Left ventricle myocardium superior (tissue), 1 donor: ENCODE results near the gene BAIAP2. TPM values are rescaled to one million over a fixed set of nuclear protein-coding genes. Genes with fewer than 3 reads are reported as not detected.
"Not testable (repeated sequence)": the region's sequence is repeated elsewhere in the genome, so short reads cannot be mapped to it uniquely, and the experiment has no call there.

Source experiments
- ATAC-seq: fragments of 200-7000 bp; cut with Tn5 transposase; one replicate; pipeline ENCODE4 v1.9.1; 2020; ENCODE audit warnings: mild to moderate bottlenecking, moderate library complexity
- DNase-seq: peaks from one replicate; pipeline ENCODE4 v3.0.0-alpha.2; 2020
- intact Hi-C: fragments of 100-400 bp; cut with micrococcal nuclease; formaldehyde crosslinking; loops from one replicate; pipeline ENCODE4 v1.11.0; 2022
- total RNA-seq: library from RNA; stranded (reverse); fragmentation: NEBNext Ultra II Directional; extraction: Animal tissue kit (Norgen Biotek cat#: 25700); gene quantifications from one replicate; pipeline ENCODE4 v1.2.1, GENCODE V29; 2021
- donor health status: DM: no; HTN: yes; CAD: no; lungs with severe emphysema.

BAIAP2 gene
- total RNA-seq, 1 donor from 2014 or later = 32.7 TPM

DNA sequence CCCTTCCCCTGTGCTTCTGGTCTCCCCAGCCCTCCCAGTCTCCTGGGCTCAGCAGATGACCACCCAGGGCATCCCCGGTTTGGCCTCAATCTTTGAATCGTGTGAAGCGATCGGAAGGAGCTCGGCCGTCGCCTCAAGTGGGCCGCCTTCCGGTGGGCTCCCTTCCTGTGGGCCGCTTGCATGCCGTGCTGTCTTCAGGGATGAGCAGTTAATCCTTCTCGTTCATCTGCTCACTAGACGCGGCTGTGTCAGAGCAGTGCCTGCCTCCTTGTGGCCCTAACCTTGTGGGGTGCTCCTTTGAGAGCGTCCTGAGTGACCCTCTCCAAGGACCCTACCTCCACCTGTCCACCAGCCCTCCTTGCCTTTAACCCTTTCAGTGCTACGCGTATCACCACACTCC is 40.4 kb downstream of the BAIAP2 start:
- DNase-seq = no peak
- intact Hi-C loops = no loop called here
- ATAC-seq = no peak

DNA sequence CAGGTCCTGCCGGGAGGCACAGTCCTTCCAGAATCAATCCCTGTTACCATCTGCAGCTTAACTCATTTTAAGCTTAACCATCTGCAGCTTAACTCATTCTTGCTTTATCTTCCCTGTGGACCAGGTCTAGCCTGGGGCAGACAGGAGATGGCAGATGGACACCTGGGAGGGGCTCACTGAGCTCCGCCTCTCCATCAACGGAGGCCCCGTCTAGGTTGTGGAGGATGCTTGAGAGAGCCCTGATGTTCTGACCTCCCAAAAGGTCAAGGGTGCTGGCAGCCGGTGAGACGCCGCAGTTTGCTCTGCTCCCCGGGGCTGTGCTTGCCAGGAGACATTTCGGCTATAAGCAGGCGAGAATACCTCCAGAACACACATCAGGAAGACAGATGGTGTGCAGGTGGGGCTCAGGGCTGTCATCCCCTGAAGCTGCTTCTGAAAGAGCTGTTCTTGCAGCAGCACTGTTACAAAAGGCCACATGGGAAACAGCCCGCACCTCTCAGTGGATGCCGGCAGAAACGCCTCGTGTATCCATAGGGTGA is 41.3 kb downstream of the BAIAP2 start:
- ATAC-seq (no peak), DNase-seq (no peak)
- intact Hi-C loops = no loop called here

DNA sequence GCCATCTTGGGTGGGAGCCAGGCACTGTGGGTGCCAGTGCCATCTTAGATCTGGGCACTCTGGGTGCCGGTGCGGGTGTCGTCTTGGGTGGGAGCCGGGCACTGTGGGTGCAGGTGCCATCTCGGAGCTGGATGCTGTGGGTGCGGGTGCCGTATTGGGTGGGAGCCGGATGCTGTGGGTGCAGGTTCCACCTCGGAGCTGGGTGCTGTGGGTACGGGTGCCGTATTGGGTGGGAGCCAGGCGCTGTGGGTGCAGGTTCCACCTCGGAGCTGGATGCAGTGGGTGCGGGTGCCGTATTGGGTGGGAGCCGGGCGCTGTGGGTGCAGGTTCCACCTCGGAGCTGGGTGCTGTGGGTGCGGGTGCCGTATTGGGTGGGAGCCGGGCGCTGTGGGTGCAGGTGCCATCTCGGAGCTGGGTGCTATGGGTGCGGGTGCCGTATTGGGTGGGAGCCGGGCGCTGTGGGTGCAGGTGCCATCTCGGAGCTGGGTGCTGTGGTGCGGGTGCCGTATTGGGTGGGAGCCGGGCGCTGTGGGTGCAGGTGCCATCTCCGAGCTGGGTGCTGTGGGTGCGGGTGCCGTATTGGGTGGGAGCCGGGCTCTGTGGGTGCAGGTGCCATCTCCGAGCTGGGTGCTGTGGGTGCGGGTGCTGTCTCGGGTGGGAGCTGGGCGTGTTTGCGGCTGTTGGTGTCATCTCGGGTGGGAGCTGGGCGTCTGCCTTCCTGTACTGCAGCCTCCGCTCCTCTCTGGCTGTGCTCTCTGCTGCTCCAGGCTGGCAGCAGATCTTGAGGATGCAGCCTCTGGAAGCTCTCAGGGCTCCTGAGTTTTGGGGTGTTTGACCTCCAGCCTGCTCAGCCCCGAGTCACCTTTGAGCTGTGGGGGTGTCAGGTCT is 43.3 kb downstream of the BAIAP2 start:
- ATAC-seq, intact Hi-C loops, DNase-seq: not testable (repeated sequence)

DNA sequence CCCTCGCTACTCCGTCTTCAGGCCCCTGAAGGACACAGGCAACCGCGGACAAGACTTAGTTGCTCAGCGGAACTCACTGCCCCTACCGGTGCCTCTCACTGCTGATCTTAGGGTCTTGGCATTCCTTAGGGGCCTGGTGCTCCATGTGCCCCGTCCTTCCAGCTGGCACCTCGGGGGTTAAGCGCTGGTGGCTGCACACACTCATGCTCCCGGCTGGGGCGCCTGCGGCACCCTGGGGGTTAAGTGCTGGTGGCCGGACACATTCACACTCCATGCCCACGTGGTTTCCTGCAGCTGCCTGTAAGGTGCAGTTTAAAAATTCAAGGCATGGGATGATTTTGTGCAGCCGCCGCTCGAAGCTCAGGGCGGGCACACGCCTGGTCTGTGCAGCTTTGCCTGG is 45.1 kb downstream of the BAIAP2 start:
- ATAC-seq (no peak), DNase-seq (no peak)
- intact Hi-C loops = no loop called here

DNA sequence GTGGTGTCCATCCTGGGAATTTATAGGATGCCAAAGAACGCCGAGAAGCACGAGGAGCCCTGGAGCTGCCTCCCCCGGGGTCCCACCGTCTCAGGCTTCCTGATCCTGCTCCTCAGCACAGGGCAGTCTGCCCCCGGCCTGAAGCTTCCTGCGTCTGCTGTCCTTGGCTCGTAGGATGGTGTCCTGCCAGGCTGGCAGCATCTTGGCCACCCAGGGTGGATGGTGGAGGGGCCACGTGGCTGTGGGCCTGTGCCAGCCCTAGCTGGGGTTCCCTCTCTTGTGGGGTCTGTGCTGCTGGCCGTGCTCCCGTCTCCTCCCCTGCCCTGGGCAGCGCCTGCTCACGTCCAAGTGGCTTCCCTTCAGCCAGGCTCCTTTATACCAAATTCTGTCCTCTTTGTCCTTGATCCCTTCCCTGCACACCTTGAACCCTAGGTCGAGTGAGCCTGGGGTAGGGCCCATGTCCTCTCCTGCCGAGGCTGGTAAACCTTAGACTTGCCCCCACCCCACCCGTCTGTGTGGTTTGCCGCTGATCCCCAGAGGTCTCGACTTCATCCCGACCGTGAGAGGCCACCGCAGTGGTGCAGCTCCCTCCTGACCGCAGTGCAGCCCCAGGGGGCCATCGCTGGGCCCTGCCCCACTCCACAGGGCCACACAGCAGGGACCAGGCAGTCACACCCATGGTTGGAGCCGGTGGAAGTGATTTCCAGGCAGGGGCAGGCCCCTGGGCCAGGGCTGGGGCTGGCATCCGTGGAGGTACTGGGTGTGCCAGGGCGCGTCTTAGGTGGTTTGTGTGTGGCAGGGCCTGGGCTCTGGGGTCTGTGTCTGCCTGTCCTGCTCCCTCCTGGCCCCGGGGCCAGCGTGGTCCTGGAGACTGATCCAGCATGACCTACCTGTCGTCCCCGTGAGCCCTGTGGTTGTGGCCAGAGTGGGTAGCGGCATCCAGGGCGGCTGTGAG is 46.5 kb downstream of the BAIAP2 start:
- intact Hi-C loops = no loop called here
- DNase-seq (no peak), ATAC-seq (no peak)

DNA sequence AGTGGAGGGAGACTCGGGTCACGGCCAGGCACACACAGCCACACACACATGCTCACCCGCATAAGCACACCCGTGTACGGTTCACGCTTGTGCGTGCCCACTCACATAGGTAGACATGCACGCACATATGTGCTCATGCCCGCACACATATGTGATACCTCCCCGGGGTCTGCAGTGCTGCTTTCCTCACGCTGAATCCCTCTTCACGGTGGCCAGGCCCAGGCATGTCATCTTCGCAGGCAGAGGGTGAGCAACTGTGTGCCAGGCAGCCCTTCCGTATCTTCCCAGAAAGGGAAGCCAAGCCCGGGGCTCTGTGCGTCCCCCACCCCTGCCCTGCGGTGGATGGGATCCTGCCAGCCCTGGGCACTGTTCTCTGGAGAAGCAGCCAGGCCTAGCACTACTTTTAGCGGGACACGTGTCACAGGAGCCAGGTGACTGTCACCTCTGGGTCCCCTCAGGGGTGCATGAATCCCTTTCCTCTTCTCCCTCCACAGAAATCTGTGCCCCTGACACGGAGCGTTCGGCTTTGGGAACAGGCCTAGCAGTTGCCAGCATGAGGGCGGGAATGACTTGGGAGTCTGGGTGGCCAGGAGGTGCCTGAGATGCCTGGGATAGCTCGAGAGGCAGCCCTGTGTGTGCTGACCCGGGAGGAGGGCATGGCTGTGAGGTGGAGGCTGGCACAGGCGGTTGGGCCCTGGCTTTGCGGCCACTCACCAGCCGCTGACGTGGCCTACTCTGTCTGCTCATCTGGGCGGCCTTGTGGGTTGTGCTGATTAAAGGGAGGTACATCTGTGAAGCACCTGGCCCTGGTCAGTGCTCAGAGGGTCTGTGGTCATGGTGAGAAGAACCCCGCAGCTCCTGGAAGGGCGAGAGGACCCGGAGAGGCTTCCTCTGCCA is 47.5 kb downstream of the BAIAP2 start:
- ATAC-seq (peak; percentile 78), DNase-seq (peak; percentile 80)
- intact Hi-C loops = no loop called here

DNA sequence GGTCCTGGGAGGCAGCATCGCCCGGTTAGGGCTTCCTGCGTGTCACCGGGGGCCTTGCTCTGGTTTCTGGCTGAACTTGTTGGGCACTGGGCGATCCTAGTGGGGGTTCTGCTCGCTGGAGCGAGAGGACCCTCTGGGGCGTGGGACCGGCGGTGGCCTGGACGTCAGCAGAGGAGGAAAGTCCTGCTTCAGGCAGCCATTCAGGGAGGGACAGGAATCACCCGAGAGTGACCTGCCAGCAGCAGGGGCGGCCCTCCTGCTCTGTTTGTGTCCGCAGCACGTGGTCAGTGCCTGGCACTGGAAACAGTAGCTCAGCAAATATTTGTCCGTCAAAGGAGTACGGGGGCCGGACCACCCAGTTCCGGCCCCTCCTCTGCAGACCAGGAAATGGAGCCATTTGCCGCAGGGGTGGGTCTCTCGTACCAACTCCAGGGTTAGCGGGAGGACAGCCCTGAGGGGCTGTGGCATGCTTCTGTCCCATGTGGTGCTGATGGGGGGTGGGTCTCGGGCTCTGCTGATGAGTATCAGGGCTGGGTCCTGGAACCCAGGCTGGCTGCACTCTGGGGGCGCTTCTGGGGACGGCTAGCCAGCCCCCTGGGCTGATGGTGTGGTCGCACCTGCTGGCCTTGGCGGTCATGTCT is 48.3 kb downstream of the BAIAP2 start:
- intact Hi-C loops = no loop called here
- peak; percentile 1 for ATAC-seq
- peak; percentile 49 for DNase-seq

DNA sequence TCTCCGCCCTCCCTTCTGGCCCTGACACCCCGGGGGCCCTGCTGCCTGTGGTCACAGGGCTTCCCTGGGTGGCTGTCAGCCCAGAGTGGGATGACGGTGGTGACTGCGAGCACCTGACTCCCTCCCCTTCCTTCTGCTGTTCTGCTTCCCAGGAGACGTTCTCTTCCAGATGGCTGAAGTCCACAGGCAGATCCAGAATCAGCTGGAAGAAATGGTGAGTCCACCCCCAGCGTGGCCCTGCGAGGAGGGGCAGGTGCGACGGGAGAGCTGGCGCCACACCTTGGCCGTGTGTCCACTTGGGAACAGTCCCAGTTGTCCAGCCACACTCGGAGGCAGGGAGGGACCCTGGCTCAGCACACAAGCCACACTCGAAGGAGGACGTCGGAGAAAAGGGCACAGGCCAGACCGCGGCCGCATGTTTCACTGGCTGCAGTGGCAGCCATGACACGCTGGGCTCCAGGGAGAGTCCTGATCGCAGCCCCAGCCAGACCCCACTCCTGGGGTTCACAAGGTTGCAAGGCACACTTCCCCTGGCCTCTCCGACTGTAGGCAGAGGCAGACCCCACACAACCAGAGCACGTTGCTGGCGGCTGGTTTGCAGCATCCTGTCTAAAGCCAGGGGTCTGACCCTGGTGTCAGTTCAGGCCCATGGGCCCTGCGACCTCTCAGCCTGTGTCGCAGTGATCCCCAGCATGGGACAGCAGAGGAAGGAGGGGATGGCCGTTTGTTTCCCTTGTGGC is 49.9 kb downstream of the BAIAP2 start:
- intact Hi-C loops = no loop called here
- peak; percentile 62 for DNase-seq
- peak; percentile 60 for ATAC-seq

DNA sequence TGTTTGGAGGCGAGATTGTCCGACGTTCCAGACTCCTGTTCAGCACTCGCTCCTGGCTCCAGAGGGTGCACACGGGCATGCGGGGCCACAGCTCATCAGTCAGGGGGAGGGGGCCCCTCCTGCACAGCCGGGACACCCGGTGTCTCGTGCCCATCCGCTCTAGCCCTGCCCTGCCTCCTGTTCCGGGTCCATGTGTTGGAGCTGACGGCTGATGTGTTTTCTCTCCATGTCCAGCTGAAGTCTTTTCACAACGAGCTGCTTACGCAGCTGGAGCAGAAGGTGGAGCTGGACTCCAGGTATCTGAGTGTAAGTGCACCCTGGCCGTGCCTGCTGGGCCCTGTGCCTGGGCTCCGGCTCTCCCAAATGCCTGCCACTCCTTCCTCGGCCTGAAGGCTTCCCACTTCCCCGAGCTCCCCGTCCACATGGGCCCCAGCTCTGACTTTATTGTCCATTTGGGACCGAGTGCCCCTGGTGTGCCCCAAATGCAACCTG is 50.5 kb downstream of the BAIAP2 start:
- DNase-seq (no peak), ATAC-seq (no peak)
- intact Hi-C loops = no loop called here

DNA sequence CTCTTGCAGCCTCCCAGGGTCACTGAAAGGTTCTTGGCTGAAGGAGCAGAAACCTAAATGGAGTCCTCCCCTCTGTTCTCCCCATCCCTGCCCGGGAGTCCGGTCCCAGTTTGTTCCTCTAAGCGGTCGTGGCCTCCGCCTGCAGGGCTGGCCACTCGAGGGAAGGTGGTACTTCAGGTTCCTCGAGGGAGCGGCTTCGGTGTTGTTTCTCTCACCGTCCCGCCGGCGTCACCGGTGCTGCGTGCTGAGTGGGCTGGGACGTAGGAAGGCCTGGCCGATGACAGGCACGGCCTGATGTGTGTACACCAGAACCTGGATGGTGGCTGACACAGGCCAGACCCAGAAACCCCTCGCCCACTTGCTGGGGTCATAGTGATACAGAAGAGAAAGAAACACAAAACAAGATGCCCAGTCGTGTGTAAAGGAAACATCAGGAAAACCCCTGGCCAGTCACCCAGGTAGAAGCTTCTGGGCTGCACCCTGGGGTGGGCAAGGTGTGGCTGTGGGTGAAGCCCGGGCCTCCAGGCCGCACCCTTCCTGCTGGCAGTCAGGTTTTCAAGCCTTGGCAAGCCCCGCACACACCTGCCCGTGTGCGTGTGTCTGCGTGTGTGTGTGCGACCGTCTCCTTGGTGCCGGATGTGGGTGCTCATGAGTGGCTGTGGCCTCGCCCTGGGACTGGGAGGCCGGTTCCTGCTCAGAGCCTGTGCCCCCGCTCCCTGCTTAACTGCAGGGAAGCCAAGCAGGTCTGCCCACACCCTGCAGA is 52.0 kb downstream of the BAIAP2 start:
- no peak for DNase-seq
- ATAC-seq = no peak
- intact Hi-C loops = no loop called here

DNA sequence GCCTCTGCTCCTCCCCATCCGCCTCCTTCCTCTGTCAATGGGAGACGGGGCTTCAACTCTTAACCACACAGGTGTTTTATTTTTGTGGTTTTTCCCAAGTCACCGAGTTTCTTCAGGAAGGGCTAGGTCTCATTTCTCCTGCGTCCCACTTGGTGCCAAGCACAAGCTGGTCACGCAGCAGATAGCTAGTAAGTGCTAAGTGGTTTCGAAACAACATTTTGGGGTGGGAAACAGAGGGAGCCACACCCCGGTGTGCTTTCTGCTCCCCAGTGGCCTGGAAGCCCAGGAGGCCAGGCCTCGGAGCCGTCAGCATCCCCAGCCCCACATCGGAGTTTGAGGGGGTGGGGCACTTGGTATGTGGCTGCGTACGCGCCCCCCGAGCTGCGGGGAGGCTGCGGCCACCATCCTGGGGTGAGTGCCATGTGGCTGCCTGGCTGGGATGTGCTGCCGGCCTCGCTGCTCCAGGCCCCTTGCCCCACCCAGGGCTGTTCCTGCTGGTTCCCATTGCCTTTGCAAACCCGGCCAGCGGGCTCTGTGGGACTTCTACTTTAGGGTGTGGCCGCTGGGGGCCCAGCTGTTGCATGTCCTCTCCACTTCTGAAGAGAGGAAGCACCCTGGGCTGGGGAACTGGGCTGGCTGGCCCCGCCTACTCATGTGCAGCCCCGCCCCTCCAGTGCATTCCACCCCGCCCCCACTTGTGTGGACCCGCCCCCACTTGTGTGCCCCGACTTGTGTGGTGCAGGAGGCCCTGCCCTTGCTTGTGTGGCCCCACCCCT is 55.6 kb downstream of the BAIAP2 start:
- intact Hi-C loops = no loop called here
- DNase-seq (peak; percentile 79), ATAC-seq (peak; percentile 63)

DNA sequence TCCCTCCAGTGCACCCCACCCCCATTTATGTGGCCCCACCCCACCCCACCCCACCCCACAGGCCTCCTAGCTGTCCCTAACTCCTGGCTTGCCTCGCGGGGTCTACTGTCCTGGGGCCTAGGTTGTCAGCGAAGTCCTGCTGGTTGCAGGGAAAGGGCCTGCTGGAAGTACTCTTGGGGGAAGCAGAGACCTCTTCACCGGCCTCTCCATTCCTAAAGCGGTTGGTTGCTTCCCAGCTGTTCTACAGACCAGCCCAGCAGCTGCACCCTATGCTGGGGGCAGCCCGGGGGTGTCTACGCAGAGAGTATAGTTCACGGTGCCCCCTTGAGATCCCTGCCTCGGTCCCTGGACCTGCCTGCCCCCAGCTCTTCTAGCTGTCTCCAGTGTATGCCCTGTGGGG is 56.2 kb downstream of the BAIAP2 start:
- intact Hi-C loops = no loop called here
- DNase-seq (no peak), ATAC-seq (no peak)

DNA sequence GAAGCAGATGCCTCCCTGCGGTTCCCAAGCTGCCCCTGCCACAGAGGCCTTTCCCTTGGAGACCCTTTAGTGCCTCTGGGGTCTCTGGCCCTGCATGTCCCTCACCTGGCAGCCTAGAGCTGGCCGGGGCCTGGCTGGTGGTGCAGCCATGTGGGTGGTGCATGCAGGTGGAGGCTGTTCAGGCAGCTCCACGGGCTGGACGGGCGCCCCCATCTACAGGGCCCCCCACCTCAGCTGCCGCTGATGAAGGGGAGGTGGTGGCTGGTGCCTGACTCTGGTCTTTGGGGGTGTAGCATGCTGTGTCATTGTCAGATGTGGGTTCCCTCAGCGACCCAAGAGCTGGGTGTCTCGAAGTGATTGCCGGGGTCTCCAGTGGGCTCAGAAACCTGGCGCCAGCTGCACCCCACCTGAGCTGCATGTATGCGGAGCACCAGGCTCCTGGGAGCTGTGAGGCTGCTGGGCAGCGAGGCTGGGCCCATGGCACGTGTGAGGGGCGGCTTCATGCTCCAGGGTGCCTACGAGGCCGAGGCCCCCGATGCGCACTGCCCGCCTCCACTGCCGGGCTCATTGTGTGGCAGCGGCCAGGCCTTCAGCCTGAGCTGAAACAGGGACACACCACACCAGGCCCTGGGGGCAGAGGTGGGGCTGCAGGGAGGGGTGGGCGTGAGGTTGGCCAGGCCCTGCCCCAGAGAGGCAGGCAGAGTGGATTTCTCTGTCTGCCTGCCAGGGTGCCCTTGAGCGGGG is 57.0 kb downstream of the BAIAP2 start:
- ATAC-seq (no peak), DNase-seq (no peak)
- intact Hi-C loops = no loop called here

DNA sequence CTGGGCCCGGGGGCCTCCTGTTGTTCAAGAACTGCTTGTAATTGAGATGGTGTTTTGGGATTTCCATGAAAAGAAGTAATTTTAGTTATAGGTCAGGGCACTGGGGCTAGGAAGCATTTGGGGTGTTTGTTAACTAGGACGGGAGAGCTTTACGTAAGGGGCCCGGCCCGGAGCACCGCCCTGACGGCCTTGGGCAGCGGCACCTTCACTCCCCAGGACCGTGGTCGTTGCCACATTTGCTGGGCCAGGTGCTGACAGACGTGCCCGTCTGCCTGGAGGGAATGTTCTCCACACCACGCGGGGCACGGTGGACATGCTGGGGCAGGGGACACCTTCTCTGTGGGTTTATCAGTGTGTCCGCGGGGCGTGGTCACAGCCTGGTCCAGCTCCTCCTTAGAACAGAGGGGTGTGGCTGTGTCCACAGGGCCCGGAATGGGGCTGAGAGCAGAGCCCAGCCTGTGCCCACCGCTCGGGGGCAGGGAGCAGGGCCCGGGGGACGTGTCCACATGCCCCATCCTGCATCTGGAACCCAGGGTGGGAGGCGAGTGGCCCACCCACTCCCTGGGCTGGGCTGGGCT is 57.7 kb downstream of the BAIAP2 start:
- DNase-seq = no peak
- intact Hi-C loops = no loop called here
- ATAC-seq = no peak
